GM21717 (cell line): ENCODE results near the gene SCN5A.
"Not testable (repeated sequence)": the region's sequence is repeated elsewhere in the genome, so short reads cannot be mapped to it uniquely, and the experiment has no call there.

Experiments
- ATAC-seq: cut with Tn5 transposase; IDR thresholded peaks from one replicate; pipeline ENCODE4 v1.9.1; 2021; ENCODE audit warnings: mild to moderate bottlenecking, moderate library complexity; ENCODE audit not compliant: unreplicated experiment

SCN5A gene

GRCh38 chr3:38580450-38581382, 68.8 kb downstream of the SCN5A start:
- ATAC-seq = no peak

GRCh38 chr3:38579551-38580449, 69.7 kb downstream of the SCN5A start:
- ATAC-seq = peak; percentile 87

- no peak for ATAC-seq
These were observed 70.3 kb downstream of the SCN5A start for GRCh38 chr3:38579141-38579540.

- ATAC-seq = no peak
These were observed 70.9 kb downstream of the SCN5A start for GRCh38 chr3:38578551-38578950.

GRCh38 chr3:38578081-38578475, 71.4 kb downstream of the SCN5A start:
- ATAC-seq = no peak

- ATAC-seq = no peak
These were observed 72.0 kb downstream of the SCN5A start for GRCh38 chr3:38577371-38578080.

- no peak for ATAC-seq
These were observed 72.7 kb downstream of the SCN5A start for GRCh38 chr3:38576526-38577370.

- ATAC-seq = no peak
These were observed 73.4 kb downstream of the SCN5A start for GRCh38 chr3:38576131-38576525.

GRCh38 chr3:38575279-38575843, 74.1 kb downstream of the SCN5A start:
- no peak for ATAC-seq

GRCh38 chr3:38574411-38575278, 74.8 kb downstream of the SCN5A start:
- no peak for ATAC-seq

GRCh38 chr3:38573556-38573955, 75.9 kb downstream of the SCN5A start:
- no peak for ATAC-seq

- no peak for ATAC-seq
These were observed 76.4 kb downstream of the SCN5A start for GRCh38 chr3:38573111-38573510.

GRCh38 chr3:38567498-38567897, 82.0 kb downstream of the SCN5A start:
- no peak for ATAC-seq

GRCh38 chr3:38566794-38567193, 82.7 kb downstream of the SCN5A start:
- not testable (repeated sequence) for ATAC-seq

GRCh38 chr3:38566215-38566528, 83.3 kb downstream of the SCN5A start:
- no peak for ATAC-seq

GRCh38 chr3:38565339-38566214, 83.9 kb downstream of the SCN5A start:
- ATAC-seq = no peak

GRCh38 chr3:38564631-38565338, 84.7 kb downstream of the SCN5A start:
- no peak for ATAC-seq
